A673 (cell line): ENCODE results near the gene SKP1. TPM values are rescaled to one million over a fixed set of nuclear protein-coding genes. Genes with fewer than 3 reads are reported as not detected.

ENCODE experiments used
- BruUV-seq: library from RNA; stranded (reverse); fragments of 400-500 nt; replicated peaks from 2 replicates; lab custom pipeline; 2021; lab: Mats Ljungman, UMichigan
- CTCF ChIA-PET: fragments of 300-600 bp; sonication (Branson Sonifier 250); formaldehyde crosslinking; loops from one replicate; lab custom pipeline; 2022; ENCODE audit warnings: antibody characterized with exemption; lab: Charles Lee
- POLR2A ChIA-PET: fragments of 300-600 bp; sonication (Branson Sonifier 250); formaldehyde crosslinking; loops from one replicate; lab custom pipeline; 2022; ENCODE audit warnings: antibody characterized with exemption; ENCODE audit not compliant: low non-redundant PET; lab: Charles Lee
- DNase-seq: peaks from one replicate; pipeline ENCODE4 v3.0.0-alpha.2; 2015; ENCODE audit warnings: low spot score
- H3K27ac ChIP-seq: fragments of 200-600 bp; sonication (generic); 2 replicates; pipeline ENCODE4 v1.5.1; 2016; ENCODE audit warnings: mixed run types, low read depth, mild to moderate bottlenecking, mixed read lengths, antibody characterized with exemption, low read length; ENCODE audit not compliant: poor library complexity, severe bottlenecking
- H3K27me3 ChIP-seq: fragments of 200-600 bp; sonication (generic); replicated peaks from 2 replicates; pipeline ENCODE4 v1.6.1; 2017; ENCODE audit warnings: mixed run types, low read depth, mild to moderate bottlenecking, mixed read lengths, antibody characterized with exemption, low read length; ENCODE audit not compliant: insufficient read depth, poor library complexity
- H3K36me3 ChIP-seq: fragments of 200-600 bp; sonication (generic); 2 replicates; pipeline ENCODE4 v1.6.1; 2016; ENCODE audit warnings: mixed run types, mild to moderate bottlenecking, mixed read lengths, antibody characterized with exemption, low read length; ENCODE audit not compliant: insufficient read depth, poor library complexity, severe bottlenecking
- H3K4me1 ChIP-seq: fragments of 200-600 bp; sonication (generic); 2 replicates; pipeline ENCODE4 v1.6.1; 2017; ENCODE audit warnings: mixed run types, mild to moderate bottlenecking, mixed read lengths, antibody characterized with exemption, low read length; ENCODE audit not compliant: insufficient read depth, poor library complexity, severe bottlenecking
- H3K4me3 ChIP-seq: fragments of 200-600 bp; sonication (generic); 2 replicates; pipeline ENCODE4 v1.5.1; 2016; ENCODE audit warnings: low read depth, mixed run types, mild to moderate bottlenecking, mixed read lengths, low read length; ENCODE audit not compliant: poor library complexity, severe bottlenecking
- H3K9me3 ChIP-seq: fragments of 200-600 bp; sonication (generic); 2 replicates; pipeline ENCODE4 v1.6.1; 2016; ENCODE audit warnings: mixed run types, low read depth, mild to moderate bottlenecking, mixed read lengths, antibody characterized with exemption, low read length; ENCODE audit not compliant: poor library complexity, severe bottlenecking
- CTCF ChIP-seq: fragments of 300-800, 200-600 bp; sonication (generic); conservative IDR thresholded peaks from 2 replicates; pipeline ENCODE4 v1.5.1; 2017; ENCODE audit warnings: low read depth, mild to moderate bottlenecking, antibody characterized with exemption, low read length, moderate library complexity, mixed read lengths
- EZH2 ChIP-seq: fragments of 200-600 bp; sonication (generic); IDR thresholded peaks from 2 replicates; pipeline ENCODE4 v1.6.1; 2017; ENCODE audit warnings: borderline replicate concordance, low read depth, mild to moderate bottlenecking, mixed read lengths, antibody characterized with exemption, low read length; ENCODE audit not compliant: poor library complexity, severe bottlenecking
- intact Hi-C: fragments of 100-400 bp; cut with micrococcal nuclease; formaldehyde crosslinking; loops from one replicate; pipeline ENCODE4 v1.10.0; 2022; ENCODE audit not compliant: unreplicated experiment
- total RNA-seq: library from RNA; stranded (reverse); gene quantifications from 2 replicates; pipeline ENCODE4 v1.2.3, GENCODE V29; 2021

SKP1 gene
- total RNA-seq, 1 experiment from 2014 or later = 465 TPM

- Histone ChIP-seq H3K27me3 (no peaks in the 10 kb centered on the region), H3K4me3 (no peak overlapping the region), H3K9me3 (no peaks in the 10 kb centered on the region), H3K4me1 (peaks cover 1% of the 10 kb centered on the region), H3K27ac (no peak overlapping the region), H3K36me3 (peaks cover 63% of the 10 kb centered on the region)
- TF ChIP-seq CTCF (no peak), EZH2 (no peak)
- BruUV-seq = no TSS peak
- POLR2A ChIA-PET = no interaction called here
- CTCF ChIA-PET = no interaction called here
- intact Hi-C loops = no loop called here
- DNase-seq = no peak
Observed at GRCh38 chr5:134203630-134204029, 26.9 kb upstream of the SKP1 start.

- ChIA-PET CTCF (no interaction called here), POLR2A (no interaction called here)
- no peak for DNase-seq
- no peak overlapping the region for H3K27ac ChIP-seq
- H3K36me3 ChIP-seq = peaks cover 49% of the 10 kb centered on the region
- H3K4me3 ChIP-seq = no peak overlapping the region
- intact Hi-C loops = no loop called here
- no TSS peak for BruUV-seq
- no peak for TF ChIP-seq CTCF
- no peak for TF ChIP-seq EZH2
- H3K4me1 ChIP-seq = no peaks in the 10 kb centered on the region
- no peaks in the 10 kb centered on the region for H3K9me3 ChIP-seq
- no peaks in the 10 kb centered on the region for H3K27me3 ChIP-seq
Observed at GRCh38 chr5:134195666-134196065, 18.9 kb upstream of the SKP1 start.

- H3K36me3 ChIP-seq = no peaks in the 10 kb centered on the region
- no peaks in the 10 kb centered on the region for H3K4me1 ChIP-seq
- H3K27me3 ChIP-seq = no peaks in the 10 kb centered on the region
- DNase-seq = no peak
- intact Hi-C loops = no loop called here
- H3K9me3 ChIP-seq = no peaks in the 10 kb centered on the region
- no peak overlapping the region for H3K4me3 ChIP-seq
- ChIA-PET CTCF (no interaction called here), POLR2A (no interaction called here)
- no peak for TF ChIP-seq CTCF
- no peak for TF ChIP-seq EZH2
- no TSS peak for BruUV-seq
- H3K27ac ChIP-seq = no peak overlapping the region
Observed at GRCh38 chr5:134189031-134189430, 12.3 kb upstream of the SKP1 start.
